Panc1 (cell line): ENCODE data around the gene SDSL. TPM values are rescaled to one million over a fixed set of nuclear protein-coding genes. Genes with fewer than 3 reads are reported as not detected.

Source experiments
- ATAC-seq: fragments of 200-7000 bp; cut with Tn5 transposase; 2 replicates; pipeline ENCODE4 v1.9.1; 2020; ENCODE audit warnings: mild to moderate bottlenecking, moderate library complexity
- BruUV-seq: library from RNA; stranded (reverse); fragments of 400-500 nt; replicated peaks from 2 replicates; lab custom pipeline; 2021; lab: Mats Ljungman, UMichigan
- CTCF ChIA-PET: fragments of 300-600 bp; sonication (Branson Sonifier 250); formaldehyde crosslinking; loops from one replicate; lab custom pipeline; 2022; ENCODE audit warnings: antibody characterized with exemption; lab: Charles Lee
- POLR2A ChIA-PET: fragments of 300-600 bp; sonication (Branson Sonifier 250); formaldehyde crosslinking; loops from one replicate; lab custom pipeline; 2022; ENCODE audit warnings: antibody characterized with exemption; lab: Charles Lee
- DNase-seq: peaks from one replicate; pipeline ENCODE4 v3.0.0-alpha.2; 2010; ENCODE audit warnings: low read depth, low spot score
- H3K27ac ChIP-seq: 2 replicates; pipeline ENCODE4 v1.5.1; 2011; ENCODE audit warnings: mild to moderate bottlenecking, low read length, inconsistent platforms
- H3K27me3 ChIP-seq: fragments of 200-500 bp; sonication (Bioruptor generic); 2 replicates; pipeline ENCODE4 v1.6.0; 2014; ENCODE audit warnings: low read length, inconsistent platforms; ENCODE audit not compliant: control insufficient read depth, insufficient read depth
- H3K36me3 ChIP-seq: fragments of 200-500 bp; sonication (Bioruptor generic); 2 replicates; pipeline ENCODE4 v1.5.1; 2014; ENCODE audit warnings: inconsistent platforms, mild to moderate bottlenecking, low read length, moderate library complexity; ENCODE audit not compliant: control insufficient read depth, insufficient read depth
- H3K4me1 ChIP-seq: 2 replicates; pipeline ENCODE4 v1.5.1; 2011; ENCODE audit warnings: inconsistent platforms, mild to moderate bottlenecking, low read length, moderate library complexity; ENCODE audit not compliant: control insufficient read depth, insufficient read depth
- H3K4me3 ChIP-seq, 2 experiments: 2 replicates each; pipeline ENCODE4 v1.5.1; 2011 to 2012; ENCODE audit warnings: low read depth in 2 of 2, low read length in 2 of 2, mild to moderate bottlenecking in 2 of 2, inconsistent platforms in 1 of 2, moderate library complexity in 1 of 2
- H3K9me3 ChIP-seq: fragments of 200-500 bp; sonication (Bioruptor generic); 2 replicates; pipeline ENCODE4 v1.5.1; 2014; ENCODE audit warnings: low read depth, mild to moderate bottlenecking, inconsistent platforms, low read length, moderate library complexity; ENCODE audit not compliant: control insufficient read depth, insufficient read depth
- POLR2AphosphoS5 ChIP-seq: IDR thresholded peaks from 2 replicates; pipeline ENCODE4 v1.6.1; 2012; ENCODE audit warnings: mild to moderate bottlenecking, low read depth, low read length, moderate library complexity
- SIN3A ChIP-seq: IDR thresholded peaks from 2 replicates; pipeline ENCODE4 v1.6.1; 2012; ENCODE audit warnings: low read depth, mild to moderate bottlenecking, low read length, moderate library complexity, borderline replicate concordance; ENCODE audit not compliant: insufficient read depth
- TCF7L2 ChIP-seq: IDR thresholded peaks from 2 replicates; pipeline ENCODE4 v1.6.1; 2011; ENCODE audit warnings: mild to moderate bottlenecking, low read depth, low read length, inconsistent platforms
- in situ Hi-C: cut with HindIII; loops from 2 replicates; pipeline ENCODE4 v1.10.0; 2016; ENCODE audit warnings: low sequenced_read_pairs, low pct_unique_long_range_greater_than_20kb
- intact Hi-C: fragments of 100-400 bp; cut with micrococcal nuclease; formaldehyde crosslinking; loops from one replicate; pipeline ENCODE4 v1.10.0; 2022; ENCODE audit not compliant: unreplicated experiment
- total RNA-seq: library from RNA; stranded (reverse); gene quantifications from one replicate; pipeline ENCODE4 v1.2.1, GENCODE V29; 2021; ENCODE audit not compliant: unreplicated experiment
- TF ChIP-seq, protein P1 (sequence below), 2 experiments: IDR thresholded peaks; 2 replicates each; pipeline ENCODE4 v1.6.1; 2011 to 2012; ENCODE audit warnings: low read depth in 2 of 2, control low read depth in 1 of 2, low read length in 1 of 2, mild to moderate bottlenecking in 1 of 2, moderate library complexity in 1 of 2; ENCODE audit not compliant: insufficient read depth in 1 of 2
- TF ChIP-seq, protein P2 (sequence below): fragments of 450-650 bp; IDR thresholded peaks from 2 replicates; pipeline ENCODE4 v1.5.1; 2017; ENCODE audit warnings: mild to moderate bottlenecking

SDSL gene
- total RNA-seq, 1 experiment from 2014 or later, result 5.8 TPM

DNA sequence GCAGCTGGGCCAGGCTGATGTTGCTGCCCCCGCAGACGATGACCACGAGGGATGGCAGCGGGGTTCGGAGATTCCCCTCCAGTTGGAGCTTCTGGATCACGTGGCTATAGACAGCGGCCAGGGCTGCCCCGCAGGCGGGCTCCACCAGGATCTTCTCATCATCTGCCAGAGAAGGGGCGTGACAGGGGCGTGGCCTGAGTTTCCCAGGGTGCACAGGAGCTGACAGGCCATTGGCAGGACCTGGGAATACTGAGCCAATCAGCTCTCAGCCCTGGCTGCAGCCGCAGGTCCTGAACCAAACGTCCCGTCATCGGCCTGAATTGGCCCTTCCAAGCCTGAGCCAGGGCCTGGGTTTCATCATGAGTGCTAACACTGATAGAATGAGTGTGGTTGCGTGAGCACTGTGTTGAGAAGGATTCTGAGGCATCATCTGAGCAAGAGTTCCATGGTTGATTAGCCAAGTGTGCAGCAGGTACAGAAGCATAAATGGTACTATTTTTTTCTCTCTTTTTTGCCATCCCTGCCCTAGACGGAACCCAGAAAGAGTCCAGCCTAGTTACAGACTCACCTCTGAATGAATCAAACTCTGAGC, 29.1 kb upstream of the SDSL start:
- no peaks in the 10 kb centered on the region for H3K9me3 ChIP-seq
- CTCF ChIA-PET, result no interaction called here
- no peaks in the 10 kb centered on the region for H3K4me1 ChIP-seq
- no peak for TF ChIP-seq SIN3A
- no peak for TF ChIP-seq TCF7L2
- TF ChIP-seq, protein P1, sequence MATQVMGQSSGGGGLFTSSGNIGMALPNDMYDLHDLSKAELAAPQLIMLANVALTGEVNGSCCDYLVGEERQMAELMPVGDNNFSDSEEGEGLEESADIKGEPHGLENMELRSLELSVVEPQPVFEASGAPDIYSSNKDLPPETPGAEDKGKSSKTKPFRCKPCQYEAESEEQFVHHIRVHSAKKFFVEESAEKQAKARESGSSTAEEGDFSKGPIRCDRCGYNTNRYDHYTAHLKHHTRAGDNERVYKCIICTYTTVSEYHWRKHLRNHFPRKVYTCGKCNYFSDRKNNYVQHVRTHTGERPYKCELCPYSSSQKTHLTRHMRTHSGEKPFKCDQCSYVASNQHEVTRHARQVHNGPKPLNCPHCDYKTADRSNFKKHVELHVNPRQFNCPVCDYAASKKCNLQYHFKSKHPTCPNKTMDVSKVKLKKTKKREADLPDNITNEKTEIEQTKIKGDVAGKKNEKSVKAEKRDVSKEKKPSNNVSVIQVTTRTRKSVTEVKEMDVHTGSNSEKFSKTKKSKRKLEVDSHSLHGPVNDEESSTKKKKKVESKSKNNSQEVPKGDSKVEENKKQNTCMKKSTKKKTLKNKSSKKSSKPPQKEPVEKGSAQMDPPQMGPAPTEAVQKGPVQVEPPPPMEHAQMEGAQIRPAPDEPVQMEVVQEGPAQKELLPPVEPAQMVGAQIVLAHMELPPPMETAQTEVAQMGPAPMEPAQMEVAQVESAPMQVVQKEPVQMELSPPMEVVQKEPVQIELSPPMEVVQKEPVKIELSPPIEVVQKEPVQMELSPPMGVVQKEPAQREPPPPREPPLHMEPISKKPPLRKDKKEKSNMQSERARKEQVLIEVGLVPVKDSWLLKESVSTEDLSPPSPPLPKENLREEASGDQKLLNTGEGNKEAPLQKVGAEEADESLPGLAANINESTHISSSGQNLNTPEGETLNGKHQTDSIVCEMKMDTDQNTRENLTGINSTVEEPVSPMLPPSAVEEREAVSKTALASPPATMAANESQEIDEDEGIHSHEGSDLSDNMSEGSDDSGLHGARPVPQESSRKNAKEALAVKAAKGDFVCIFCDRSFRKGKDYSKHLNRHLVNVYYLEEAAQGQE (IDR thresholded peaks at IDR 0.05; ENCODE audit: insufficient read depth in 1 of 2, low read depth in 2 of 2, low read length in 1 of 2), result no peak
- TF ChIP-seq POLR2AphosphoS5, result no peak
- TF ChIP-seq, protein P2, sequence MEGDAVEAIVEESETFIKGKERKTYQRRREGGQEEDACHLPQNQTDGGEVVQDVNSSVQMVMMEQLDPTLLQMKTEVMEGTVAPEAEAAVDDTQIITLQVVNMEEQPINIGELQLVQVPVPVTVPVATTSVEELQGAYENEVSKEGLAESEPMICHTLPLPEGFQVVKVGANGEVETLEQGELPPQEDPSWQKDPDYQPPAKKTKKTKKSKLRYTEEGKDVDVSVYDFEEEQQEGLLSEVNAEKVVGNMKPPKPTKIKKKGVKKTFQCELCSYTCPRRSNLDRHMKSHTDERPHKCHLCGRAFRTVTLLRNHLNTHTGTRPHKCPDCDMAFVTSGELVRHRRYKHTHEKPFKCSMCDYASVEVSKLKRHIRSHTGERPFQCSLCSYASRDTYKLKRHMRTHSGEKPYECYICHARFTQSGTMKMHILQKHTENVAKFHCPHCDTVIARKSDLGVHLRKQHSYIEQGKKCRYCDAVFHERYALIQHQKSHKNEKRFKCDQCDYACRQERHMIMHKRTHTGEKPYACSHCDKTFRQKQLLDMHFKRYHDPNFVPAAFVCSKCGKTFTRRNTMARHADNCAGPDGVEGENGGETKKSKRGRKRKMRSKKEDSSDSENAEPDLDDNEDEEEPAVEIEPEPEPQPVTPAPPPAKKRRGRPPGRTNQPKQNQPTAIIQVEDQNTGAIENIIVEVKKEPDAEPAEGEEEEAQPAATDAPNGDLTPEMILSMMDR, result no peak
- DNase-seq (no peak), ATAC-seq (peak; percentile 54)
- POLR2A ChIA-PET, result no interaction called here
- H3K27ac ChIP-seq, result no peak overlapping the region
- H3K4me3 ChIP-seq, result no peak overlapping the region
- no peaks in the 10 kb centered on the region for H3K27me3 ChIP-seq
- no peaks in the 10 kb centered on the region for H3K36me3 ChIP-seq
- in situ Hi-C loops (no loop called here), intact Hi-C loops (no loop called here)
- no TSS peak for BruUV-seq

DNA sequence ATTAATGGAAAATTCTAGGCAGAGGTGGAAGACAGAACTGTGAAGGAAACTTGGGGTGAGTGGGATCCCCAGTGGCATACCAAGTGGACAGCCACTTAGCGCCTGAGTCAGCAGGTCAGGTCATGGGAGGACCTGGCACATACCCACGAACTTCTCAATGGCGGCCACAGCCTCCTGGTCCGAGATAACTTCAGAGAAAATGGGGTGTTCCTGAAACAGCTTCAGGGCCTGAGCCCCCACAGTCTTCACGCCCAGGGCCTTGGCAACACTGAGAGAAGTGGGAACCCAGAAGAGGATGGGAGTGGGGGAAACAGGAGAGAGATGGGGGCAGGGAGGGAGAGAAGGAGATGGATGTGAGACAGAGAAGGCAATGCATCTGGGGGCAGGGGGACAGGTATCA, 28.4 kb upstream of the SDSL start:
- DNase-seq (no peak), ATAC-seq (no peak)
- ChIA-PET CTCF (no interaction called here), POLR2A (no interaction called here)
- Histone ChIP-seq H3K27ac (no peak overlapping the region), H3K27me3 (no peaks in the 10 kb centered on the region), H3K9me3 (no peaks in the 10 kb centered on the region), H3K4me1 (no peaks in the 10 kb centered on the region), H3K4me3 (no peak overlapping the region), H3K36me3 (no peaks in the 10 kb centered on the region)
- TF ChIP-seq POLR2AphosphoS5 (no peak), TCF7L2 (no peak), SIN3A (no peak)
- TF ChIP-seq, protein P1 (IDR thresholded peaks at IDR 0.05; ENCODE audit: insufficient read depth in 1 of 2, low read depth in 2 of 2, low read length in 1 of 2), result no peak
- TF ChIP-seq, protein P2, result no peak
- in situ Hi-C loops, result no loop called here
- intact Hi-C loops, result no loop called here
- BruUV-seq, result no TSS peak
